ENCODE results near the gene OSBPL6. TPM values are rescaled to one million over a fixed set of nuclear protein-coding genes. Genes with fewer than 3 reads are reported as not detected.
A peak's percentile ranks its signal among the peaks of the same experiment; 100 is the strongest.

Gene OSBPL6
- total and polyA plus RNA-seq, 2 donors from 2014 or later, result 0.91 to 1.4 TPM

- no peaks in the 10 kb centered on the region for H3K9me3 ChIP-seq (ENCODE audit: control insufficient read depth in 2 of 3, insufficient read depth in 1 of 3, low read length in 3 of 3)
- DNase-seq, result no peak
- H3K4me3 ChIP-seq (ENCODE audit: low read length in 3 of 3), result no peak overlapping the region
- H3K27me3 ChIP-seq (ENCODE audit: control insufficient read depth, insufficient read depth, low read length), result no peaks in the 10 kb centered on the region
- H3K4me1 ChIP-seq (ENCODE audit: control insufficient read depth in 2 of 3, insufficient read depth in 2 of 3, low read depth in 1 of 3, low read length in 3 of 3), result no peaks in the 10 kb centered on the region
- H3K9ac ChIP-seq (ENCODE audit: low read length in 3 of 3), result no peak overlapping the region
- TF ChIP-seq CTCF (IDR thresholded peaks at IDR 0.05; ENCODE audit: borderline replicate concordance, extremely low read depth, insufficient read depth), result no peak
- no peak overlapping the region for H3K27ac ChIP-seq (ENCODE audit: low read depth in 2 of 2, low read length in 2 of 2)
- FAIRE-seq, result no peak
- intact Hi-C loops (cut with DNase I), result no loop called here
- H3K36me3 ChIP-seq (ENCODE audit: control insufficient read depth in 2 of 3, insufficient read depth in 3 of 3, low read length in 3 of 3), result no peaks in the 10 kb centered on the region
These were observed 182.7 kb downstream of the OSBPL6 start for GRCh38 chr2:178377046-178377445.

DNA sequence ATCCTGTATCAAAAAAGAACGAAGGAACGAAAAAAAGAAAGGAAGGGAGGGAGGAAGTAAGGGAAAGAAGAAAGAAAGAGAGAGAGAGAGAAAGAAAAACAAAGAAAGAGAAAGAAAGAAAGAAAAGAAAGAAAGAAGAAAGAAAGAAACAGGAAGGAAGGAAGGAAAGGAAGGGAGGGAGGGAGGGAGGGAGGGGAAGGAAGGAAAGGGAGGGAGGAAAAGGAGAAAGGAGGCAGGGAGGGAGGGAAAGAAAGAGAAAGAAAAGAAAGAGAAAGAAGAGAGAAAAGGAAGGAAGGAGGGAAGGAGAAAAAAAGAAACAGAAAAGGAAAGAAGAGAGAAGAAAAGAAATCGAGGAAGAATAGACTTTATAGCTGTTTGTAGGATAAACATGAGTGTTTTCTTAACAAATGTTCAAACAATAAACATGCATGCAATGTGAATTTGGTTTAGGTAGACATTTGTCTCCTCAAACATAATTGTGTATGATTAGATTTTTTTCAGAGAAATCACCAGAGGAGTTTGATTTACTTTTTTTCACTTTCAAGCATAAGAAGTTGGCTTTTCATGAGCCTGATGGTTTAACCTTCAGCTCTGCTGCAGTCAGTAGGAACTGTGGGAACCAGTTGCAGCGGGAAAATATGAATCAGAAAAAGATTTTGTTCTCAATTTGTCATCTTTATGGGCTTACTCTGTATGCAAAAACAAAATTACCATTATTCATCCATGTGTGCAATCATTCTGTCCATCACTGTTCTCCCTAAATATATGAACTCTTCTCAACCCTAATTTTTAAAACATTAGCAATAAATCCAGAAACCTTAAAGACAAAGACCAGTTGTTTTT lies 185.1 kb downstream of the OSBPL6 start:
- Histone ChIP-seq H3K4me1 (ENCODE audit: control insufficient read depth in 2 of 3, insufficient read depth in 2 of 3, low read depth in 1 of 3, low read length in 3 of 3) (no peaks in the 10 kb centered on the region), H3K9me3 (ENCODE audit: control insufficient read depth in 2 of 3, insufficient read depth in 1 of 3, low read length in 3 of 3) (no peaks in the 10 kb centered on the region), H3K4me3 (ENCODE audit: low read length in 3 of 3) (no peak overlapping the region), H3K36me3 (ENCODE audit: control insufficient read depth in 2 of 3, insufficient read depth in 3 of 3, low read length in 3 of 3) (no peaks in the 10 kb centered on the region), H3K9ac (ENCODE audit: low read length in 3 of 3) (no peak overlapping the region), H3K27ac (ENCODE audit: low read depth in 2 of 2, low read length in 2 of 2) (no peak overlapping the region), H3K27me3 (ENCODE audit: control insufficient read depth, insufficient read depth, low read length) (no peaks in the 10 kb centered on the region)
- FAIRE-seq (no peak), DNase-seq (peak in 2 of 5 donors; percentile 22 to 30)
- intact Hi-C loops (cut with DNase I), result no loop called here
- no peak for TF ChIP-seq CTCF (IDR thresholded peaks at IDR 0.05; ENCODE audit: borderline replicate concordance, extremely low read depth, insufficient read depth)

- no peak overlapping the region for H3K27ac ChIP-seq (ENCODE audit: low read depth in 2 of 2, low read length in 2 of 2)
- intact Hi-C loops (cut with DNase I), result no loop called here
- no peak overlapping the region for H3K9ac ChIP-seq (ENCODE audit: low read length in 3 of 3)
- H3K27me3 ChIP-seq (ENCODE audit: control insufficient read depth, insufficient read depth, low read length), result no peaks in the 10 kb centered on the region
- no peaks in the 10 kb centered on the region for H3K9me3 ChIP-seq (ENCODE audit: control insufficient read depth in 2 of 3, insufficient read depth in 1 of 3, low read length in 3 of 3)
- no peaks in the 10 kb centered on the region for H3K4me1 ChIP-seq (ENCODE audit: control insufficient read depth in 2 of 3, insufficient read depth in 2 of 3, low read depth in 1 of 3, low read length in 3 of 3)
- no peak for TF ChIP-seq CTCF (IDR thresholded peaks at IDR 0.05; ENCODE audit: borderline replicate concordance, extremely low read depth, insufficient read depth)
- no peak for DNase-seq
- no peaks in the 10 kb centered on the region for H3K36me3 ChIP-seq (ENCODE audit: control insufficient read depth in 2 of 3, insufficient read depth in 3 of 3, low read length in 3 of 3)
- H3K4me3 ChIP-seq (ENCODE audit: low read length in 3 of 3), result no peak overlapping the region
- FAIRE-seq, result no peak
These were observed 186.5 kb downstream of the OSBPL6 start for GRCh38 chr2:178380763-178381162.

All from kidney (tissue), 14 donors.